ENCODE data around the gene ACOT11. TPM values are rescaled to one million over a fixed set of nuclear protein-coding genes. Genes with fewer than 3 reads are reported as not detected.
A peak's percentile ranks its signal among the peaks of the same experiment; 100 is the strongest.

The ACOT11 gene
- total RNA-seq, 1 donor from 2014 or later, result 0.25 TPM

DNA sequence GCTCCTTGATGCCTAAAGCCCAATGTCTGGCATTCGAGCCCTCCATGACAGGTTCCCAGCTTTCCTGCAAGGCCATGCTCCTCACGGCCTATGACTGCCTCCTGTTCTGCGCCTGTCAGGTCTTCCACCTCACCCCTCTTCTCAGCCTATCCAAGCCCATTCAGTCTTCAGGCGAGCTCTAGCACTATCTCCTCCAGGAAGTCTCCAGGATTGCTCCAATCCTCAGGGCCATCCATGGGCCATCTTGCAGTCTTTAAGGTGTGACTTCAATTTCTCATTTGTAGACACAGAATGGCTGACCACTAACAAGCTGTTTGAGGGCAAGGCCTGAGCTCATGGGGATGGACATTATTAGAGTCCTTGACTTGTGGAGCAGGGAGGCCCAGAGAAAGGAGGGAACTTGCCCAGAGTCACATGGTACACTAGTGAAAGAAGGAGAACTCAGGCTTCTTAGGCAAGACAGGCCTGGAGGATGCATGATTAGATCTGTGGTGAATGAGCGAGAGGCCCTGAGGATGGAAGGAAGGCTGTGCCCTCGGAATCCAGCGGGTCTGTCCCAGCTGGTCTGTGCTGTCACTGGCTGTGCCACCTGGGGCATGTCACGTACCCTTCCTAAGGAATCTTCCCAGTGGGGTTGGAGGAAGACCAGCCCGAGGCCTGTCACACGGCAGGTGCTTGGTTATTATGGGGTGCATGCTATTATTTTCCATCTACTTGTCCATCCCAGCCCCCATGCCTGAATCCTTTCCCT lies 1.2 kb upstream of the ACOT11 start:
- DNase-seq (ENCODE audit: low spot score), result no peak
- no peaks in the 10 kb centered on the region for H3K27me3 Mint-ChIP-seq (ENCODE audit: low read depth)

DNA sequence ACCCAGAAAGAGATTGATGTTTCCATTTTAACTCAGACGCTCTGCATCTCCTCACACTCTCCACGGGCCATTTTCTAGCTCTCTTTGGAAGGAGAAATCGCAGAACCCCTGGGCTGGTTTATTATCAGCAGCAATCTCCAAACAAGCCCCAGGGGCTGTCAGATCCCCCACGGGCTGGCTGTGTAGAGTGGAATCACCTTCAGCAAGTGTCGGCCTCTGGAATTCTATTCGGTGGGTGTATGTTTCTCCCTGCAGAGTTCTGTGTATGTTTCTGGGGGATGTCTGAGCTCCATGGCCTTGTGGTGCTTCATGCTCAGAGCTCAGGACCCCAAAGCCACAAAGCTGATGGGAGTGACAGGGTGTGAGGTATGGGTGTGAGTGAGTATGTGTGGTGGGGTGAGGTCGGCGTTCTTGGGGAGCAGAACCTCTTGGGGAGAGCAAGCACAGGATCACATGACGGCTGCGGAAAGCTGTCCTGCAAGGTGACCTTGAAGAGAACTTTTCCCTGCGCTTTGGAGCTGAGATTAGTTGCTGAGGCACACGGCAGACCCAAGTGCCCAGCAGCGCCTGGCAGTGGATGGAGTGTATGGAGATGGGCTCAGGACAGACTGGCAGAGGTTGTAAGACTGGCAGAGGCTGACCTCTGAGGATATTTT lies 489 bp downstream of the ACOT11 start:
- H3K9me3 Mint-ChIP-seq (ENCODE audit: low read depth), result no peaks in the 10 kb centered on the region
- TF ChIP-seq, protein P1, sequence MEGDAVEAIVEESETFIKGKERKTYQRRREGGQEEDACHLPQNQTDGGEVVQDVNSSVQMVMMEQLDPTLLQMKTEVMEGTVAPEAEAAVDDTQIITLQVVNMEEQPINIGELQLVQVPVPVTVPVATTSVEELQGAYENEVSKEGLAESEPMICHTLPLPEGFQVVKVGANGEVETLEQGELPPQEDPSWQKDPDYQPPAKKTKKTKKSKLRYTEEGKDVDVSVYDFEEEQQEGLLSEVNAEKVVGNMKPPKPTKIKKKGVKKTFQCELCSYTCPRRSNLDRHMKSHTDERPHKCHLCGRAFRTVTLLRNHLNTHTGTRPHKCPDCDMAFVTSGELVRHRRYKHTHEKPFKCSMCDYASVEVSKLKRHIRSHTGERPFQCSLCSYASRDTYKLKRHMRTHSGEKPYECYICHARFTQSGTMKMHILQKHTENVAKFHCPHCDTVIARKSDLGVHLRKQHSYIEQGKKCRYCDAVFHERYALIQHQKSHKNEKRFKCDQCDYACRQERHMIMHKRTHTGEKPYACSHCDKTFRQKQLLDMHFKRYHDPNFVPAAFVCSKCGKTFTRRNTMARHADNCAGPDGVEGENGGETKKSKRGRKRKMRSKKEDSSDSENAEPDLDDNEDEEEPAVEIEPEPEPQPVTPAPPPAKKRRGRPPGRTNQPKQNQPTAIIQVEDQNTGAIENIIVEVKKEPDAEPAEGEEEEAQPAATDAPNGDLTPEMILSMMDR (IDR thresholded peaks at IDR 0.05), result no peak

More for the DNA sequence above, 1.2 kb upstream of the ACOT11 start:
- peaks cover 8% of the 10 kb centered on the region for H3K4me1 Mint-ChIP-seq (ENCODE audit: low read depth)
- H3K36me3 Mint-ChIP-seq (ENCODE audit: low read depth), result no peaks in the 10 kb centered on the region
- H3K4me3 Mint-ChIP-seq (ENCODE audit: unreplicated experiment), result no peak overlapping the region
- H3K27ac Mint-ChIP-seq (ENCODE audit: unreplicated experiment), result no peak overlapping the region
- TF ChIP-seq, protein P1 (IDR thresholded peaks at IDR 0.05), result no peak
- no peaks in the 10 kb centered on the region for H3K9me3 Mint-ChIP-seq (ENCODE audit: low read depth)

GRCh38 chr1:54549181-54549924 lies 1.3 kb downstream of the ACOT11 start:
- Mint-ChIP-seq H3K36me3 (ENCODE audit: low read depth) (no peaks in the 10 kb centered on the region), H3K4me3 (ENCODE audit: unreplicated experiment) (no peak overlapping the region), H3K9me3 (ENCODE audit: low read depth) (no peaks in the 10 kb centered on the region), H3K27ac (ENCODE audit: unreplicated experiment) (no peak overlapping the region), H3K4me1 (ENCODE audit: low read depth) (no peaks in the 10 kb centered on the region), H3K27me3 (ENCODE audit: low read depth) (no peaks in the 10 kb centered on the region)
- TF ChIP-seq, protein P1 (IDR thresholded peaks at IDR 0.05), result no peak
- no peak for DNase-seq (ENCODE audit: low spot score)

More for the DNA sequence above, 489 bp downstream of the ACOT11 start:
- no peaks in the 10 kb centered on the region for H3K4me1 Mint-ChIP-seq (ENCODE audit: low read depth)
- H3K27ac Mint-ChIP-seq (ENCODE audit: unreplicated experiment), result no peak overlapping the region
- DNase-seq (ENCODE audit: low spot score), result no peak
- no peak overlapping the region for H3K4me3 Mint-ChIP-seq (ENCODE audit: unreplicated experiment)
- H3K27me3 Mint-ChIP-seq (ENCODE audit: low read depth), result no peaks in the 10 kb centered on the region
- no peaks in the 10 kb centered on the region for H3K36me3 Mint-ChIP-seq (ENCODE audit: low read depth)

DNA sequence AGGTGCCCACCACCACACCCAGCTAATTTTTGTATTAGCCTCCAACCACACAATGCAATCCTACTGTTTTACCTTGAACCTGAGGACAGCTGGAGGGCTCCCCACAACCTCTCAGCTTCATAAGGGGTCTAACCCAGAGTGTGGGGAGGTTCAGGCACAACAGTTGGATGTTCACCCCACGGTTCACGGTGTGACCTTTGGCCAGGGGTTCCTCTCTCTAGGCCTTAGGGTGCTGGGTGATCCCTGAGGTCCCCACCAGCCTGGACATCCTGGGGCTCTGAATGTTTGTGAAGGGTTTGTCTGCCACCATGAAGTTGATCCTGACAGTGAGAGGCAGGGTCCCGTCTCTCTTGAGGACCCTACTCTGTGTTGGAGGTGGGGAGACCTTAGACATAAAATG lies 3.9 kb downstream of the ACOT11 start:
- H3K4me3 Mint-ChIP-seq (ENCODE audit: unreplicated experiment), result no peak overlapping the region
- H3K36me3 Mint-ChIP-seq (ENCODE audit: low read depth), result peaks cover 3% of the 10 kb centered on the region
- no peaks in the 10 kb centered on the region for H3K4me1 Mint-ChIP-seq (ENCODE audit: low read depth)

More for the DNA sequence above, 3.9 kb downstream of the ACOT11 start:
- H3K27ac Mint-ChIP-seq (ENCODE audit: unreplicated experiment), result no peak overlapping the region
- DNase-seq (ENCODE audit: low spot score), result peak; percentile 27
- H3K9me3 Mint-ChIP-seq (ENCODE audit: low read depth), result peaks cover 9% of the 10 kb centered on the region
- TF ChIP-seq, protein P1 (IDR thresholded peaks at IDR 0.05), result no peak
- no peaks in the 10 kb centered on the region for H3K27me3 Mint-ChIP-seq (ENCODE audit: low read depth)
